ENCODE measurements around the gene ZNF839. TPM values are rescaled to one million over a fixed set of nuclear protein-coding genes. Genes with fewer than 3 reads are reported as not detected.
"Not testable (repeated sequence)": the region's sequence is repeated elsewhere in the genome, so short reads cannot be mapped to it uniquely, and the experiment has no call there.

The ZNF839 gene
- total RNA-seq, 5 donors from 2014 or later (not counting 1 experiment from before 2014, with no cell fraction given) = 17.9 to 24.6 (median 19.9) TPM

- POLR2A ChIA-PET = no interaction called here
Observed at GRCh38 chr14:102292441-102292840, 27.1 kb upstream of the ZNF839 start.

GRCh38 chr14:102293781-102294180, 25.8 kb upstream of the ZNF839 start:
- Mint-ChIP-seq H3K4me3 (no peak overlapping the region), H3K4me1 (no peaks in the 10 kb centered on the region), H3K9me3 (no peaks in the 10 kb centered on the region), H3K27ac (no peak overlapping the region), H3K27me3 (no peaks in the 10 kb centered on the region), H3K36me3 (peaks cover 2% of the 10 kb centered on the region)
- ChIA-PET CTCF (no interaction called here), POLR2A (no interaction called here)
- WGBS (ENCODE audit: insufficient coverage) = 88% methylated on average over 2 of the region's 6 CpGs
- Histone ChIP-seq H3K36me3 (ENCODE audit: control insufficient read depth in 2 of 2, extremely low read depth in 1 of 2, insufficient read depth in 1 of 2, low read length in 1 of 2) (no peaks in the 10 kb centered on the region), H3K4me1 (ENCODE audit: control insufficient read depth in 1 of 2, extremely low read depth in 1 of 2, insufficient read depth in 2 of 2, low read length in 2 of 2) (no peaks in the 10 kb centered on the region), H3K9me3 (no peaks in the 10 kb centered on the region), H3K4me3 (ENCODE audit: control insufficient read depth in 1 of 2, extremely low read depth in 1 of 2, low read length in 1 of 2) (no peak overlapping the region), H3K27ac (ENCODE audit: low read length) (no peak overlapping the region), H3K27me3 (replicated peaks in 1 of 2; ENCODE audit: control insufficient read depth in 2 of 2, extremely low read depth in 1 of 2, insufficient read depth in 2 of 2, low read length in 1 of 2) (no peaks in the 10 kb centered on the region)
- ATAC-seq (replicated peaks in 1 of 4) (no peak), DNase-seq (no peak)

More at GRCh38 chr14:102292441-102292840, 27.1 kb upstream of the ZNF839 start:
- H3K4me1 Mint-ChIP-seq = no peaks in the 10 kb centered on the region
- no peak overlapping the region for H3K27ac ChIP-seq (ENCODE audit: low read length)
- H3K27ac Mint-ChIP-seq = no peak overlapping the region
- DNase-seq (no peak), ATAC-seq (replicated peaks in 1 of 4) (no peak)
- no peaks in the 10 kb centered on the region for H3K9me3 ChIP-seq
- H3K4me1 ChIP-seq (ENCODE audit: control insufficient read depth in 1 of 2, extremely low read depth in 1 of 2, insufficient read depth in 2 of 2, low read length in 2 of 2) = no peaks in the 10 kb centered on the region
- no peaks in the 10 kb centered on the region for H3K36me3 ChIP-seq (ENCODE audit: control insufficient read depth in 2 of 2, extremely low read depth in 1 of 2, insufficient read depth in 1 of 2, low read length in 1 of 2)
- no peak overlapping the region for H3K4me3 Mint-ChIP-seq
- no peak overlapping the region for H3K4me3 ChIP-seq (ENCODE audit: control insufficient read depth in 1 of 2, extremely low read depth in 1 of 2, low read length in 1 of 2)
- CTCF ChIA-PET = no interaction called here
- H3K27me3 ChIP-seq (replicated peaks in 1 of 2; ENCODE audit: control insufficient read depth in 2 of 2, extremely low read depth in 1 of 2, insufficient read depth in 2 of 2, low read length in 1 of 2) = no peaks in the 10 kb centered on the region
- H3K36me3 Mint-ChIP-seq = no peaks in the 10 kb centered on the region
- H3K27me3 Mint-ChIP-seq = no peaks in the 10 kb centered on the region
- WGBS (ENCODE audit: insufficient coverage) = no CpG with 5 or more reads among the region's 1 CpG
- H3K9me3 Mint-ChIP-seq = no peaks in the 10 kb centered on the region

GRCh38 chr14:102295270-102295669, 24.3 kb upstream of the ZNF839 start:
- DNase-seq (no peak), ATAC-seq (replicated peaks in 1 of 4) (no peak)
- no peak overlapping the region for H3K4me3 Mint-ChIP-seq
- H3K27me3 Mint-ChIP-seq = no peaks in the 10 kb centered on the region
- no peak overlapping the region for H3K27ac Mint-ChIP-seq
- no CpG with 5 or more reads among the region's 3 CpGs for WGBS (ENCODE audit: insufficient coverage)
- no peaks in the 10 kb centered on the region for H3K4me1 Mint-ChIP-seq
- H3K9me3 Mint-ChIP-seq = no peaks in the 10 kb centered on the region
- H3K27ac ChIP-seq (ENCODE audit: low read length) = no peak overlapping the region
- POLR2A ChIA-PET = interaction anchor here in 1 of 2 donors (0.5 kb wide), 1 partner anchor 181 kb away, joined by 7 read pairs; no protein-coding TSS in a partner anchor
- H3K27me3 ChIP-seq (replicated peaks in 1 of 2; ENCODE audit: control insufficient read depth in 2 of 2, extremely low read depth in 1 of 2, insufficient read depth in 2 of 2, low read length in 1 of 2) = peaks cover 0 to 5% of the 10 kb centered on the region in 2 experiments
- no peak overlapping the region for H3K4me3 ChIP-seq (ENCODE audit: control insufficient read depth in 1 of 2, extremely low read depth in 1 of 2, low read length in 1 of 2)
- peaks cover 2% of the 10 kb centered on the region for H3K36me3 Mint-ChIP-seq
- CTCF ChIA-PET = interaction anchor here in 1 of 2 donors (0.6 to 1.1 kb wide), 2 partner anchors 19 to 26 kb away, joined by 3 to 4 read pairs; no protein-coding TSS in a partner anchor
- H3K36me3 ChIP-seq (ENCODE audit: control insufficient read depth in 2 of 2, extremely low read depth in 1 of 2, insufficient read depth in 1 of 2, low read length in 1 of 2) = no peaks in the 10 kb centered on the region
- no peaks in the 10 kb centered on the region for H3K4me1 ChIP-seq (ENCODE audit: control insufficient read depth in 1 of 2, extremely low read depth in 1 of 2, insufficient read depth in 2 of 2, low read length in 2 of 2)
- H3K9me3 ChIP-seq = no peaks in the 10 kb centered on the region

- H3K9me3 Mint-ChIP-seq = no peaks in the 10 kb centered on the region
- CTCF ChIA-PET = interaction anchor here in 1 of 2 donors (1.2 kb wide), 1 partner anchor 16 kb away, joined by 3 read pairs; no protein-coding TSS in a partner anchor
Observed at GRCh38 chr14:102297436-102298170, 21.9 kb upstream of the ZNF839 start.

DNA sequence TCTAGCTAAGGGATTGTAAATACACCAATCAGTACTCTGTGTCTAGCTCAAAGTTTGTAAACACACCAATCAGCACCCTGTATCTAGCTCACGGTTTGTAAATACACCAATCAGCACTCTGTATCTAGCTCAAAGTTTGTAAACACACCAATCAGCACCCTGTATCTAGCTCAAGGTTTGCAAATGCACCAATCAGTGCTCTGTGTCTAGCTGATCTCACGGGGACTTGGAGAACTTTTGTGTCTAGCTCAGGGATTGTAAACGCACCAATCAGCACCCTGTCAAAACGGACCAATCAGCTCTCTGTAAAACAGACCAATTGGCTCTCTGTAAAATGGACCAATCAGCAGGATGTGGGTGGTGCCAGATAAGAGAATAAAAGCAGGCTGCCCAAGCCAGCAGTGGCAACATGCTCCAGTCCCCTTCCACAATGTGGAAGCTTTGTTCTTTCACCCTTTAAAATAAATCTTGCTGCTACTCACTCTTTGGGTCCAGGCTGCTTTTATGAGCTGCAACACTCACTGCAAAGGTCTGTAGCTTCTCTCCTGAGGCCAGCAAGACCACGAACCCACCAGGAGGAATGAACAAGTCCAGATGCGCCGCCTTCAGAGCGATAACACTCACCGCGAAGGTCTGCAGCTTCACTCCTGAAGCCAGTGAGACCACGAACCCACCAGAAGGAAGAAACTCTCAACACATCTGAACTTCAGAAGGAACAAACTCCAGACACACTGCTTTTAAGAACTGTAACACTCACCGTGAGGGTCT, 21.1 kb upstream of the ZNF839 start:
- CTCF ChIA-PET = interaction anchor here in 1 of 2 donors (1.2 kb wide), 1 partner anchor 16 kb away, joined by 3 read pairs; no protein-coding TSS in a partner anchor
- H3K4me1 ChIP-seq (ENCODE audit: control insufficient read depth in 1 of 2, extremely low read depth in 1 of 2, insufficient read depth in 2 of 2, low read length in 2 of 2); H3K27me3 Mint-ChIP-seq; H3K4me1 Mint-ChIP-seq; H3K27ac Mint-ChIP-seq; ATAC-seq (replicated peaks in 1 of 4); H3K36me3 Mint-ChIP-seq; H3K4me3 Mint-ChIP-seq; POLR2A ChIA-PET; H3K9me3 ChIP-seq; H3K27me3 ChIP-seq (replicated peaks in 1 of 2; ENCODE audit: control insufficient read depth in 2 of 2, extremely low read depth in 1 of 2, insufficient read depth in 2 of 2, low read length in 1 of 2); H3K27ac ChIP-seq (ENCODE audit: low read length); H3K36me3 ChIP-seq (ENCODE audit: control insufficient read depth in 2 of 2, extremely low read depth in 1 of 2, insufficient read depth in 1 of 2, low read length in 1 of 2); H3K4me3 ChIP-seq (ENCODE audit: control insufficient read depth in 1 of 2, extremely low read depth in 1 of 2, low read length in 1 of 2); DNase-seq; H3K9me3 Mint-ChIP-seq: not testable (repeated sequence)
- WGBS (ENCODE audit: insufficient coverage) = 45% methylated on average over 8 of the region's 12 CpGs

More at GRCh38 chr14:102297436-102298170, 21.9 kb upstream of the ZNF839 start:
- H3K4me1 Mint-ChIP-seq = no peaks in the 10 kb centered on the region
- H3K27me3 Mint-ChIP-seq = no peaks in the 10 kb centered on the region
- H3K36me3 ChIP-seq (ENCODE audit: control insufficient read depth in 2 of 2, extremely low read depth in 1 of 2, insufficient read depth in 1 of 2, low read length in 1 of 2) = no peaks in the 10 kb centered on the region
- no peak overlapping the region for H3K27ac Mint-ChIP-seq
- no peaks in the 10 kb centered on the region for H3K4me1 ChIP-seq (ENCODE audit: control insufficient read depth in 1 of 2, extremely low read depth in 1 of 2, insufficient read depth in 2 of 2, low read length in 2 of 2)
- peaks cover 0 to 5% of the 10 kb centered on the region in 2 experiments for H3K27me3 ChIP-seq (replicated peaks in 1 of 2; ENCODE audit: control insufficient read depth in 2 of 2, extremely low read depth in 1 of 2, insufficient read depth in 2 of 2, low read length in 1 of 2)
- no peak overlapping the region for H3K27ac ChIP-seq (ENCODE audit: low read length)
- 91% methylated on average over 23 of the region's 33 CpGs for WGBS (ENCODE audit: insufficient coverage)
- no peak overlapping the region for H3K4me3 Mint-ChIP-seq
- POLR2A ChIA-PET = no interaction called here
- H3K36me3 Mint-ChIP-seq = peaks cover 2% of the 10 kb centered on the region
- no peaks in the 10 kb centered on the region for H3K9me3 ChIP-seq
- H3K4me3 ChIP-seq (ENCODE audit: control insufficient read depth in 1 of 2, extremely low read depth in 1 of 2, low read length in 1 of 2) = no peak overlapping the region
- ATAC-seq (replicated peaks in 1 of 4) (no peak), DNase-seq (no peak)

DNA sequence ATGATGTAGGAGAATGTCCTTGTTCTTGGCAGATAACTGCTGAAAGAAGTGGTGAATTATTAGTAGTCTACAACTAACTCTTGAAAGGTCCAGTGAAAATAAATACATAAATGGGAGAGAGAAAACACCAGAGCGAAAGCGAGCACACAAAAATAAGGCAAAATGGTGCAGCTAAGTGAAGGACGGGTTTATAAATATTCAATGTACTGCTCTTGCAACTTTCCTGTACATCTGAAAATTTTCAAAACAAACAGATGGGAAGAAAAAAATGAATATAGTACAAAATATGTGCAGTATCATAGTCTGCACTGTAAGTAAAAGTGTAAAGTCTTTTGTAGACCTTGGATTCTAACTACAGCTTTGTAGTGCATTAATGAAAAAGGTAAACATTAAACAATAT, 15.9 kb upstream of the ZNF839 start:
- POLR2A ChIA-PET = no interaction called here
- Histone ChIP-seq H3K36me3 (ENCODE audit: control insufficient read depth in 2 of 2, extremely low read depth in 1 of 2, insufficient read depth in 1 of 2, low read length in 1 of 2) (no peaks in the 10 kb centered on the region), H3K4me1 (ENCODE audit: control insufficient read depth in 1 of 2, extremely low read depth in 1 of 2, insufficient read depth in 2 of 2, low read length in 2 of 2) (peaks cover 2 to 12% of the 10 kb centered on the region in 2 experiments), H3K9me3 (no peaks in the 10 kb centered on the region), H3K4me3 (ENCODE audit: control insufficient read depth in 1 of 2, extremely low read depth in 1 of 2, low read length in 1 of 2) (no peak overlapping the region), H3K27ac (ENCODE audit: low read length) (no peak overlapping the region), H3K27me3 (replicated peaks in 1 of 2; ENCODE audit: control insufficient read depth in 2 of 2, extremely low read depth in 1 of 2, insufficient read depth in 2 of 2, low read length in 1 of 2) (peaks cover 0 to 7% of the 10 kb centered on the region in 2 experiments)
- Mint-ChIP-seq H3K9me3 (no peaks in the 10 kb centered on the region), H3K27me3 (peaks cover 0 to 2% of the 10 kb centered on the region in 2 donors), H3K4me1 (peaks cover 6 to 11% (median 7%) of the 10 kb centered on the region in 3 donors), H3K36me3 (peaks cover 1% of the 10 kb centered on the region), H3K27ac (no peak overlapping the region), H3K4me3 (peak overlapping the region; percentile 70 to 94 (median 84))
- WGBS (ENCODE audit: insufficient coverage) = no CpG with 5 or more reads among the region's 3 CpGs
- no peak for ATAC-seq (replicated peaks in 1 of 4)
- CTCF ChIA-PET = interaction anchor here in 1 of 2 donors (1.6 to 3.6 kb wide), 3 partner anchors 11 to 72 kb away, joined by 3 to 28 read pairs (median 28); no protein-coding TSS in a partner anchor
- no peak for DNase-seq
